ENCODE measurements around the gene SPEG.
"Not testable (repeated sequence)": the region's sequence is repeated elsewhere in the genome, so short reads cannot be mapped to it uniquely, and the experiment has no call there.

Gene SPEG

GRCh38 chr2:219434718-219435525, at the start of gene SPEG:
Gene SPEG, plus strand, starts transcription at chr2:219434843. Its CDS starts 135 bp downstream, at chr2:219434978.
- no peak for DNase-seq (ENCODE audit: low spot score)

- DNase-seq (ENCODE audit: low spot score) = no peak
These were observed 49.8 kb upstream of the SPEG start for GRCh38 chr2:219384859-219385258.

- DNase-seq (ENCODE audit: low spot score) = no peak
These were observed 48.6 kb upstream of the SPEG start for GRCh38 chr2:219385958-219386520.

- no peak for DNase-seq (ENCODE audit: low spot score)
These were observed 47.9 kb upstream of the SPEG start for GRCh38 chr2:219386532-219387280.

GRCh38 chr2:219387306-219388120, 47.1 kb upstream of the SPEG start, which contains the start of gene DNPEP:
Gene DNPEP, minus strand, starts transcription at chr2:219387912. Its CDS starts 118 bp downstream, at chr2:219387794.
- peak; percentile 43 for DNase-seq (ENCODE audit: low spot score)

GRCh38 chr2:219388121-219388906, 46.3 kb upstream of the SPEG start:
- DNase-seq (ENCODE audit: low spot score) = peak; percentile 99

GRCh38 chr2:219388907-219389156, 45.8 kb upstream of the SPEG start:
- no peak for DNase-seq (ENCODE audit: low spot score)

- DNase-seq (ENCODE audit: low spot score) = no peak
These were observed 41.9 kb upstream of the SPEG start for GRCh38 chr2:219392754-219393153.

GRCh38 chr2:219395056-219395455, 39.6 kb upstream of the SPEG start:
- not testable (repeated sequence) for DNase-seq (ENCODE audit: low spot score)

- no peak for DNase-seq (ENCODE audit: low spot score)
These were observed 39.0 kb upstream of the SPEG start for GRCh38 chr2:219395609-219396008.

- DNase-seq (ENCODE audit: low spot score) = no peak
These were observed 37.7 kb upstream of the SPEG start for GRCh38 chr2:219396863-219397457.

- DNase-seq (ENCODE audit: low spot score) = no peak
These were observed 35.8 kb upstream of the SPEG start for GRCh38 chr2:219398721-219399363.

- DNase-seq (ENCODE audit: low spot score) = no peak
These were observed 34.7 kb upstream of the SPEG start for GRCh38 chr2:219399716-219400478.

- no peak for DNase-seq (ENCODE audit: low spot score)
These were observed 34.1 kb upstream of the SPEG start for GRCh38 chr2:219400562-219400961.

GRCh38 chr2:219401606-219402005, 33.0 kb upstream of the SPEG start:
- DNase-seq (ENCODE audit: low spot score) = no peak

- DNase-seq (ENCODE audit: low spot score) = peak; percentile 88
These were observed 31.8 kb upstream of the SPEG start for GRCh38 chr2:219402665-219403515.

GRCh38 chr2:219403861-219404260, 30.8 kb upstream of the SPEG start:
- DNase-seq (ENCODE audit: low spot score) = no peak

GRCh38 chr2:219404291-219404910, 30.2 kb upstream of the SPEG start:
- no peak for DNase-seq (ENCODE audit: low spot score)
